ENCODE results near the gene UTP25.

GRCh38 chr1:209862391-209863356, 34.9 kb downstream of the UTP25 start:
- TF ChIP-seq CTCF (IDR thresholded peaks at IDR 0.05) (no peak), POLR2A (IDR thresholded peaks at IDR 0.05) (no peak)
